Stimulated activated naive B cell treated with anti-CD40 and anti-IgM and Interleukin-4, amounts not matched to agents 10 μg/mL and 1 μg/mL and 100 μg/mL, for 72 hours (primary cell): ENCODE data around the gene GLI3.
A peak's percentile ranks its signal among the peaks of the same experiment; 100 is the strongest.

Experiments
- ATAC-seq, 2 donors: fragments of 150-1000 bp; cut with Tn5 transposase; replicated peaks; 2 replicates each; pipeline ENCODE4 v1.10.0; 2021; ENCODE audit warnings: moderate library complexity in 1 of 2
- DNase-seq: peaks from one replicate; pipeline ENCODE4 v3.0.0; 2021
- H3K27ac Mint-ChIP-seq: one replicate; pipeline ENCODE4 v1.8.0; 2022; ENCODE audit warnings: mild to moderate bottlenecking, mixed read lengths
- H3K27me3 Mint-ChIP-seq, 2 donors: one replicate each; pipeline ENCODE4 v1.8.0; 2022; ENCODE audit warnings: mixed read lengths in 2 of 2
- H3K36me3 Mint-ChIP-seq, 2 donors: one replicate each; pipeline ENCODE4 v1.8.0; 2022; ENCODE audit warnings: mixed read lengths in 2 of 2, mild to moderate bottlenecking in 1 of 2
- H3K4me1 Mint-ChIP-seq, 2 donors: one replicate each; pipeline ENCODE4 v1.8.0; 2022; ENCODE audit warnings: mixed read lengths in 2 of 2, mild to moderate bottlenecking in 1 of 2
- H3K4me3 Mint-ChIP-seq, 2 donors: one replicate each; pipeline ENCODE4 v1.8.0; 2022; ENCODE audit warnings: mild to moderate bottlenecking in 2 of 2, mixed read lengths in 2 of 2, moderate library complexity in 1 of 2
- H3K9me3 Mint-ChIP-seq, 2 donors: one replicate each; pipeline ENCODE4 v1.8.0; 2022; ENCODE audit warnings: mixed read lengths in 2 of 2, mild to moderate bottlenecking in 1 of 2

GLI3 gene

DNA sequence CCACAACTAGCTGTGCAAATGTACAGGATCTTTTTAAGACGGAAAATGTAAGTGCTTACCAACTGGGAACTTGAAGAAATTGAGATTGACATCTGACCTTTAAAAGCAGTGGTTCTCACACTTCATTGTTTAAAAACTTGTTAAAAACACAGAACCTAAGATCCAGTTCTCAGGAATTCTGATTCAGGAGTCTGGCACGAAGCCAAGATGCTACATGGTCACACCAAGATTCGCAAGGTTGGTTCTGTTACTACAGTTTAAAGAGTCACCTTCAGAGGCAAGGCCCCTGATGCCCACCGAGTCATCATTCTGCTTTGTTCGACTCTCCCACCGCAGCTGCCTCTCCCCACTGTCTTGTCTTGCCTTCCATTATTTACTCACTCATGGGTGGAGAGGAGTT is 113.3 kb downstream of the GLI3 start:
- DNase-seq (no peak), ATAC-seq (no peak)
- Mint-ChIP-seq H3K4me1 (no peaks in the 10 kb centered on the region), H3K27ac (no peak overlapping the region), H3K4me3 (no peak overlapping the region), H3K36me3 (no peaks in the 10 kb centered on the region), H3K27me3 (no peaks in the 10 kb centered on the region), H3K9me3 (no peaks in the 10 kb centered on the region)

DNA sequence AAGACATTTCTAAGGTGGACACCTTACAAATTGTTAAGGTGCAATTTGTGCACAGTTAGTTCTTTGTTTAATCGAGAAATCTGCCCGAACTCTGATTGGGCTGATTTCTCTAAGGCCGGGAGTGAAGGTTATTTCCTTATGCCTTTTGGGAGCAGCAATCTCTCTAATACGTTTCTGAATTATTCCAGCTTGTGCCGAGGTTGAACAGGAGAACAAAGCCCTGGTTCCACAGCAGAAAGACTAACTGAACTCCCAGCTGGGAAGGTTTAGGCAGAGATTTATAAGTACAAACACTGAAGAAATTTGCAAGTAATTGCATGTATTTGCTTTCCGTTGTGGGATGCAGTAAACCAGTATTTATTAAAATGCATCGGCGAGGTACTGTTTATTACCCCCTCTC is 116.8 kb downstream of the GLI3 start:
- H3K4me3 Mint-ChIP-seq, result no peak overlapping the region
- no peaks in the 10 kb centered on the region for H3K9me3 Mint-ChIP-seq
- no peak overlapping the region for H3K27ac Mint-ChIP-seq
- no peaks in the 10 kb centered on the region for H3K4me1 Mint-ChIP-seq
- H3K36me3 Mint-ChIP-seq, result no peaks in the 10 kb centered on the region
- DNase-seq (no peak), ATAC-seq (no peak)
- H3K27me3 Mint-ChIP-seq, result no peaks in the 10 kb centered on the region

DNA sequence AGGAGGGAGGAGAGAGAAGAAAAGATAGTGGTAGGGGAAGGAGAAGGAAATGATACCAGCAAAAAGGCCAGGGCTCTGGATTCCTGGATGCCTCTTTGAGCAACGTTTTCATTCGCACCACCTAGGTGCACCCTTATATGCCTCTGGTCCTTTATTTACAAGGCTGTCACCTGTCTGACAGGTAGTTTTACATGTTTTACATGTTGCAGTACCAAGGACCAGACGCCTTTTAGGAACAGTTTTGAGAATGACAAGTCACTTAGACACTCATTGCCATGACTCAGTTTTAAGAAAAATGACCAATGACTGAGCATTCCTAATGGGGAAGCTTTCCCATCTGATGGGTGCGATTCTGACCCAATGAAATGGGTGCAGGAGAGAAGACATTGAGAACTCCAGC is 119.8 kb downstream of the GLI3 start:
- ATAC-seq (no peak), DNase-seq (no peak)
- H3K27me3 Mint-ChIP-seq, result peaks cover 6% of the 10 kb centered on the region in 2 donors
- H3K4me3 Mint-ChIP-seq, result no peak overlapping the region
- no peaks in the 10 kb centered on the region for H3K9me3 Mint-ChIP-seq
- H3K27ac Mint-ChIP-seq, result no peak overlapping the region
- H3K36me3 Mint-ChIP-seq, result peaks cover 0 to 1% of the 10 kb centered on the region in 2 donors
- H3K4me1 Mint-ChIP-seq, result no peaks in the 10 kb centered on the region

DNA sequence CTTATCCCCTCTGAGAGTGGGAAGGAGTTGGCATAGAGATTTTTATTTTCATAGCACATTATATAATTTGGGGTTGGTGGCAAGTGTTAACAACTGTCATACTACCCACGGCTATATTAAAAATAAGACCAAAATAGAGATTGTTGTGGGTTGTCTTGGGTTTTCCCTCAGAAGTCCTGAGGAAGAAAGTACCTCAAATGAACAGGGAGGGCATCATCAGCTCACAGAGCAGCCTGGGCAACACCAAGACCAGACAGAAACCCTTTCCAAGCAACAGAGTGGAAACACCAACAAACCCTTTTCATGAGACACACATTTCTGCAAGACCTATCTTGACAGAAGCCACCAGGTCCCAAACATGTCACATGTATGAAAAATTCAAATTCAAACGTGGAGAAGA is 121.2 kb downstream of the GLI3 start:
- peak; percentile 27 to 52 for ATAC-seq
- DNase-seq, result no peak
- Mint-ChIP-seq H3K36me3 (peaks cover 0 to 1% of the 10 kb centered on the region in 2 donors), H3K4me3 (no peak overlapping the region), H3K9me3 (no peaks in the 10 kb centered on the region), H3K4me1 (no peaks in the 10 kb centered on the region), H3K27me3 (peaks cover 6% of the 10 kb centered on the region in 2 donors), H3K27ac (no peak overlapping the region)

DNA sequence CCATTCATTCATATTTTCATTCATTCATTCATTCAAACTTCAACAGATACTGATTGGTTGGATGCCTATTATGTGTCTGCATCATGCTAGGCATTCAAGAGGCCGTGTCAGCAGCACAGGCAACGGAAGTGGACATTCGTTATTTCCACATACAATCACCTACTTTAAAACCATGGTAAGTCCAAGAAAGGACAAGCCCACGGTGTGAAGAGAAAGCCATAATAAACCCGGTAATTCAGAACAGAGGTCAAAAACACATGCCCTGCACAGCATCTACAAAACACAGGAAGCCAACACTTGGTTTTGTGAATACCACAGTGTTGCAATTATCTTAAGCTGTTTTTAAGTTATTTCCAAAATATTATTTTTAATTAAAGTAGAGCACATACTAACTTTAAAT is 126.7 kb downstream of the GLI3 start:
- Mint-ChIP-seq H3K4me3 (no peak overlapping the region), H3K27me3 (peaks cover 13 to 24% of the 10 kb centered on the region in 2 donors), H3K4me1 (no peaks in the 10 kb centered on the region), H3K9me3 (no peaks in the 10 kb centered on the region), H3K36me3 (peaks cover 0 to 1% of the 10 kb centered on the region in 2 donors), H3K27ac (no peak overlapping the region)
- ATAC-seq (no peak), DNase-seq (no peak)

DNA sequence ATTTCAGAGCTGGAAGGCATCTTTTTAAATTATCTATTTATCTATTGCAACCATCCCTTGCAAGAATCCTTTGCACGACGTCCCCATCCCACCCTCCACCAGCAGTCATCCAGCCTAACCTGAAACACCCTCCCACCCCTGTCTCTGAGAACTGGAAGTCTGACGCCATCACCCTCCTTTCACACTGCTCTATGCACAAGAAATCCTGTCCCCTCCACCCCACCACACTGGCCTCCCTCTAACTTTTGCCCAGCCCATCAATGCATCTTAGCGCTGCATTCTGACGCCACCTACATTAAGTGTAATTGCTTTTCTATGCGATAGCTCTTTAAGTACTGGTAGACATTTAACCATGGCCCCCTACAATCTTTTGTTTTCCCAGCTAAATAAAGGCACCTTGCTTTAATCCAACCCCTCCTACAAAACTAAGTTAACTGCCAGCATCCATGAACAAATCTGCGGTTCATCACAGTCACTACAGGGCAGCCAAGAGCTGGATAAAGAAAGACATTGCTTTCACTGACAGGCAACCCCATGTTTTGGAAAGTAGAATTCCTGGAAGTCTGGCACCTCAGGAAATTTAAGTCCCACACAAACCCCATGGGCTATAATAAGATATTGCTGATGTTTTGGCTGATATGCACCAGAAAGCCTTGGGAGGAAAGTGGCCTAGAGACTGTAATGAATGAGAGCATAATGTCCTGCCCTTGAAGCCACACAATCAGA is 128.0 kb downstream of the GLI3 start:
- Mint-ChIP-seq H3K4me3 (no peak overlapping the region), H3K27ac (no peak overlapping the region), H3K9me3 (no peaks in the 10 kb centered on the region), H3K36me3 (peaks cover 0 to 1% of the 10 kb centered on the region in 2 donors), H3K4me1 (no peaks in the 10 kb centered on the region), H3K27me3 (peaks cover 7 to 18% of the 10 kb centered on the region in 2 donors)
- no peak for ATAC-seq
- DNase-seq, result no peak

DNA sequence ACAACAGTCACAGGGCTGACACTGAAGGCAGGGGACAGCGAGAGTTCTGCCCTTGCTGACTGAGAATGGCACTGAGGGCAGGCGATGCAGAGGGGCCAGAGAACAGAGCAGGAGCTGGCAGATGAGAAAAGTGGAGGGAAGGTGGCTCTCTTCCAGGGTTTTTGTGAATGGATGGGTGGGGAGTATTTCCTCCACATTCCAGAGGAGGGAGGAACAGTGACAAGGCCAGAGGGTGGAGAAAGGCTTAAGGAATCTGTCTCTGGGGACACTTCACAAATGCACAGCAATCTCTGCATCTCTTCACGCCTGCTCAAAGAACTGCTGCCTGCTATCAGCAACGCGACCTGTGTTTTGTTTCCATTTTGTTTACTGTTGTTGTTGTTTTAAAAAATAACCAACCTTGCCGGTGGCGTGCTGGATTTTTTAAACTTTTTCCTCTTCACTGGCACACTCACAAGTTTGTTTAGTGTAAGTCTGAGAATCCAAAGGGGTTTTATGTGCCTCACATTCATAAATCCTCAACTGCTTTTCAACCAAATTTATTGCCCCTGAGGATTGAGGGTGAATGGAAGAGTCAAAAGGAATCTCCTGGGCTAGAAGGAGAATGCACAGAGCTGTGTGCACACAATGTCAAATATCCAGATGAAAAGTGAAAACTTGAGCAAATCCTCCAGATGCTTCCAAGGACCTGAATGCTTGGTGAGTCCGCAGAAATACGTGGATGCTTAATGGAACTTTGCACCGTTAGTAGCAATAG is 129.3 kb downstream of the GLI3 start:
- no peaks in the 10 kb centered on the region for H3K4me1 Mint-ChIP-seq

DNA sequence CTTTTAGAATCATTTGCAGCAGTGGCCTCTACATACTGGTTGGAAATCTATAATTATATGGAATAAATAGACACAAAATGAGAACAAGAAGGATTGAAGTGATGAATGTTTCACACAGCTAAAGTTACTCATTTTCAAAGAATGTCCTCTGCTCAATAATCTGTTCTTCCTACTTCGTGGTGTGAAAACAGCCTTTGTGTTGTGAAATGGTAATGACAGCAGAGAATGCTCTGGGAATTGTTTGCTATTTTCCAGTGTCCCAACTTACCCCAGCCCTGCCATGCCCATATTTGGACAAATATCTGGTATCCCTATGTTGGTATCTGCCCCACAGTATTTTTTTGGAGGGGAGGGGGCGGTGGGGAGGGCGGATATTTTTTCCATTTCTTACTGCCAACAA is 130.4 kb downstream of the GLI3 start:
- DNase-seq (no peak), ATAC-seq (no peak)
- no peak overlapping the region for H3K27ac Mint-ChIP-seq
- H3K9me3 Mint-ChIP-seq, result no peaks in the 10 kb centered on the region
- H3K4me3 Mint-ChIP-seq, result no peak overlapping the region
- H3K4me1 Mint-ChIP-seq, result no peaks in the 10 kb centered on the region
- H3K27me3 Mint-ChIP-seq, result peaks cover 7 to 18% of the 10 kb centered on the region in 2 donors
- no peaks in the 10 kb centered on the region for H3K36me3 Mint-ChIP-seq

More for the DNA sequence above, 129.3 kb downstream of the GLI3 start:
- ATAC-seq (no peak), DNase-seq (no peak)
- no peak overlapping the region for H3K4me3 Mint-ChIP-seq
- peaks cover 0 to 1% of the 10 kb centered on the region in 2 donors for H3K36me3 Mint-ChIP-seq
- H3K9me3 Mint-ChIP-seq, result no peaks in the 10 kb centered on the region
- peaks cover 7 to 18% of the 10 kb centered on the region in 2 donors for H3K27me3 Mint-ChIP-seq
- H3K27ac Mint-ChIP-seq, result no peak overlapping the region

DNA sequence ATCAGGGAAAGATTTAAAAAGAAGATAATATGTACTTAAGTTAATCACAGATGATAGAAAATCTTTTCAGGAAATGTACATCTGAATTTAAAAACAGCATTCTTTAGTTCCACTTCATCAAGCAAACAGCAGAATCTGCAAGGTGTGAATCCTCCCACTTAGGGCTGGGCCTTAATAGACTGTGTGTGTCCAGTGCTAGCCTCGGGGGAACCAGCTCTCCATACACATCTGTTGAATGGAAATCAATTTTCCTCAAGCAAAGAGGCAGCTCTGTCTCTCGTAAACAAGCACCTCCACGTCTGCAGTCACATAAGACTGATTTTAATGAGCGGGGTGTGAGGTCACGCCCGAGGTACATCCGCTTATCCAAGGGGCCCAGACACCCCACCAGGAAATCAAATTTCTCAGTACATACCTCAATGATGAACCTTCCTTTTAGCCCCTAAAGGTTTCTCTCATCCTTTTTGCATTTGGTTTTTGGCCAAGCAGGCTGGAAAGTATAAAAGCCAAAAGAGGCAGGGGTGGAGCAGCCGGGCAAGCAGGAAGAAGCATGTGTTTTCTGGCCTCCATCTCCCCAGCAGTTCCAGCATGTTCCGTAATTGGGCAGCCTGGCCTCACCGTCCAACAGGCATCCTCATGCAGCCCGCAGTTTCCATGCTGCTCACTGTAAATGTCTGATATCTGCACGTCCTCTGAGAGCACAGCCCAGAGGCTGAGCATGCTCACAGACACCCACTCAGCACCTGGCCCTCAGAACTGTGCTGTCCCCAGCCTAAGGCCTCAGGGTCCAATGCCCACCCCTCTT is 131.3 kb downstream of the GLI3 start:
- Mint-ChIP-seq H3K36me3 (no peaks in the 10 kb centered on the region), H3K4me3 (no peak overlapping the region), H3K9me3 (no peaks in the 10 kb centered on the region), H3K27ac (no peak overlapping the region), H3K27me3 (peaks cover 7 to 18% of the 10 kb centered on the region in 2 donors), H3K4me1 (no peaks in the 10 kb centered on the region)
- ATAC-seq (no peak), DNase-seq (no peak)

DNA sequence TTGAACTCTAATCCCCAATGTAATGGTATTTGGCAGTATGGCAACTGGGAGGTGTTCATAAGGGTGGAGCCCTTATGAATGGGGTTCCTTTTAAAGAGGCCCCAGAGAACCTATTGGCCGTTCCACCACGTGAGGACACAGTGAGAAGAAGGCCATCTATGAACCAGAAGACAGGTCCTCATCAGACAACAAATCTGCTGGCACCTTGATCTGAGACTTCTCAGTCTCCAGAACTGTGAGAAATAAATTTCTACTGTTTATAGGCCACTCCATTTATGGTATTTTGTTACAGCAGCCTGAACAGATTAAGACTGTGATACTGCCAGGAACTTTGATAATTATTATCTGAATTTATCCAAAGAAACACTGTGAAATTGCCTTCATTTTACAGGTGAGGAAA is 132.3 kb downstream of the GLI3 start:
- no peaks in the 10 kb centered on the region for H3K9me3 Mint-ChIP-seq
- peaks cover 4 to 18% of the 10 kb centered on the region in 2 donors for H3K27me3 Mint-ChIP-seq
- DNase-seq, result no peak
- no peak for ATAC-seq
- no peak overlapping the region for H3K27ac Mint-ChIP-seq
- no peaks in the 10 kb centered on the region for H3K36me3 Mint-ChIP-seq
- no peaks in the 10 kb centered on the region for H3K4me1 Mint-ChIP-seq
- H3K4me3 Mint-ChIP-seq, result no peak overlapping the region

DNA sequence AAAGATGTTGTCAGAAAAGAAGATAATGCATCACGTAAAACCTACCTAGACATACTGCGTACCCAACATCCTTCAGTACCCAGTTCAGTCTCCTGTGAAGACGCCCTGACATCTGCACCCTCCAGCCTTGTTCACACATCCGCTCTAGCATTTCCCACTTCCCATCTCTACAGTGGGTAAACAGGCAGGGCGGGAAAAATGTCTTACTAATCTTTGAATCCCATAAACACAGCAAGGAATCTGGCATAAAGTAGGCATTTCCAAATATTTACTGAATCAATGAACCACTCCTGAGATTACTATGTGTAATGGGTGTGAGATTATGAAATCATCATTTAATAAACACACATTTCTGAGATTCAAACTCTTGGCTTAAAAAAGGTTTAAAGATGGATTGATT is 132.8 kb downstream of the GLI3 start:
- no peak for DNase-seq
- H3K36me3 Mint-ChIP-seq, result no peaks in the 10 kb centered on the region
- no peak for ATAC-seq
- H3K9me3 Mint-ChIP-seq, result no peaks in the 10 kb centered on the region
- H3K4me1 Mint-ChIP-seq, result no peaks in the 10 kb centered on the region
- H3K4me3 Mint-ChIP-seq, result no peak overlapping the region
- H3K27me3 Mint-ChIP-seq, result peaks cover 4 to 17% of the 10 kb centered on the region in 2 donors
- H3K27ac Mint-ChIP-seq, result no peak overlapping the region

DNA sequence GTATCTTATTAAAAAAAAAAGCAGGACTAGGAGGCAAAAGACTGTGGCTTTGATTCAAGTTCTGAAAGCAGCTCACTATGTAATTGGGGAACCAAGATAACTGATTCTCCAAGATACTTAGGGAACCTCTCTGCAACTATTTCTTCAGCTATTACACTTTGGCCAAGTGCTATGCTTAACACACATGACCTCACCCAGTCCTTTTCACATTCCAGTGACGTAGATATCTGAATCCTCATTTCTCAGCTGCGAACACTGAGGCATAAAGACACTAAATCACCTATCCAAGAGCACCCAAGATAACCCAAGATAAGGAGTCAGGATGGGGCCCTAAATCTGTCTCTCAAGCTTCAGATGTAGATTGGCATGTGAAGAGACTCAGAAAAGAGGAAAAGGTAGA is 133.6 kb downstream of the GLI3 start:
- Mint-ChIP-seq H3K9me3 (no peaks in the 10 kb centered on the region), H3K4me1 (no peaks in the 10 kb centered on the region), H3K27ac (no peak overlapping the region), H3K36me3 (no peaks in the 10 kb centered on the region), H3K4me3 (no peak overlapping the region), H3K27me3 (peaks cover 4 to 9% of the 10 kb centered on the region in 2 donors)
- ATAC-seq, result no peak
- DNase-seq, result no peak

DNA sequence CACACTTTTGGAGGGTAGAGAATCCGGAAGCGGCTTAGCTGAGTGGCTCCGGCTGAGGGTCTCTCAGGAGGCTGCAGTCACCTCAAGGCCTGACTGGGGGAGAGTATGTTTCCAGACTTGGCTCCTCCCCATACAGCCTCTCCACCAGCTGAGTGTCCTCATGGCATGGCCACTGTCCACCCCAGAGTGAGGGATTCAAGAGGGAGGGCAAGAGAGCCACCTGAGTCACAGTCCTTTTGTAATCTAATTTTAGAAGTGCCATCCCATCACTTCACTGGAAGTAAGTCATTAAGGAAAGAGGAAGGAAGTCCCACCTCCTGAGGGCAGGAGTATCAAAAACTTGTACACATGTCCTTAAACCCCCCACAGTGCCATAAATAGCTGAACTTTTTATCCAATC is 134.0 kb downstream of the GLI3 start:
- Mint-ChIP-seq H3K27ac (no peak overlapping the region), H3K4me3 (no peak overlapping the region), H3K9me3 (no peaks in the 10 kb centered on the region), H3K36me3 (no peaks in the 10 kb centered on the region), H3K27me3 (peaks cover 4 to 6% of the 10 kb centered on the region in 2 donors), H3K4me1 (no peaks in the 10 kb centered on the region)
- ATAC-seq (no peak), DNase-seq (no peak)

DNA sequence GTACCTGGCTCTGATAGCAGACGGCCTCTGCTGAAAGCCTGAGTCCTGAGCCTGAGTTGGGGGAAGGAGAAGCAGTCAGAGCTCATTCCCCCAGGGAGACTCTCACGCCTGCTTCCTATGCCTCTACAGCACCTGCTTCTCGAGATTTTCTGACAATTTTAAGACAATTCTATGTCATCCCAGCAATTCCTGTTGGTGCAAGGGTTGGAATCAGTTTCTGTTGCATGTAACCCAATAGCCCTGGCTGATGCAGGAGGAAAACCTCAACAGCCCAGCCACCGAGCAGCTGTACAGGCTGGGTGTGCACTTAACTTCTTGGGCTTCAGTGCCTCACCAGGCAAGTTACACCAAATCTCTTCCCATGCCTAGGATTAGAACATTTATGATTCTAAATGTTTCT is 134.7 kb downstream of the GLI3 start:
- Mint-ChIP-seq H3K4me3 (no peak overlapping the region), H3K9me3 (no peaks in the 10 kb centered on the region), H3K36me3 (no peaks in the 10 kb centered on the region), H3K27ac (no peak overlapping the region), H3K4me1 (no peaks in the 10 kb centered on the region), H3K27me3 (peaks cover 2 to 3% of the 10 kb centered on the region in 2 donors)
- ATAC-seq (no peak), DNase-seq (no peak)
